ENCODE measurements around the gene C2orf78.
"Not testable (repeated sequence)": the region's sequence is repeated elsewhere in the genome, so short reads cannot be mapped to it uniquely, and the experiment has no call there.

C2orf78 gene

GRCh38 chr2:73779467-73780236 is 4.3 kb upstream of the C2orf78 start, which contains the start of gene DUSP11:
Gene DUSP11 (minus strand): TSS chr2:73780103. CDS start chr2:73779974, 129 bp downstream.
- in situ Hi-C loops (cut with HindIII; ENCODE audit: low sequenced_read_pairs): no loop called here

- in situ Hi-C loops (cut with HindIII; ENCODE audit: low sequenced_read_pairs): no loop called here
Measured at GRCh38 chr2:73780237-73780582, 3.8 kb upstream of the C2orf78 start.

DNA sequence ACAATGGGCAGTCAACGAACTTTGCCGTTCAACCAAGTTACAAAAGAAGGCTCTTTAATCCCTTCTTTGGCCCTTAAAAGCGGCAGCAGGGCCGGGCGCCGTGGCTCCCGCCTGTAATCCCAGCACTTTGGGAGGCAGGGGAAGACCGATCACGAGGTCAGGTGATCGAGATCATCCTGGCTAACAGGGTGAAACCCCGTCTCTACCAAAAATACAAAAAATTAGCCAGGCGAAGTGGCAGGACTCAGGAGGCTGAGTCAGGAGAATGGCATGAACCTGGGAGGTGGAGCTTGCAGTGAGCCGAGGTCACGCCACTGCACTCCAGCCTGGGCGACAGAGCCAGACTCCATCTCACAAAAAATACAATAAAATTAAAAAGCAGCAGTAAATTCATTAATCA is 581 bp upstream of the C2orf78 start:
- in situ Hi-C loops (cut with HindIII; ENCODE audit: low sequenced_read_pairs): not testable (repeated sequence)

DNA sequence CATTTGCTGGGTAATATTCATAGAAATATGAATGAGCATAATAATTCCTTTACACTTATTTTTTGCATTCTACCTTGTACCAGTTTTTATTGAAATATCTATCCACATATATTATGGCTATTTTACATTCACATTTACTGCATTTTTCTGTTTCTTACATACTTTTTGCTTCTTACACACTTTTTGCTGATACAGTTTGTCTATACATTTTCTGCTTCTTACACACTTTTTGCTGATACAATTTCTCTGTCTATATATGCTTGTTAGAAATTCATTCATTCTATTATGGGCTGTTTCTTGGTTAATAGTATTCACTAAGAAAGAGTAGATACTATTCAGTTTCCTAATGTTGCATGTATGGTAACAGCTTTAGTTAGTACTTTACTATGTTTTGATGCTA is 27.9 kb downstream of the C2orf78 start:
- in situ Hi-C loops (cut with HindIII; ENCODE audit: low sequenced_read_pairs): no loop called here

DNA sequence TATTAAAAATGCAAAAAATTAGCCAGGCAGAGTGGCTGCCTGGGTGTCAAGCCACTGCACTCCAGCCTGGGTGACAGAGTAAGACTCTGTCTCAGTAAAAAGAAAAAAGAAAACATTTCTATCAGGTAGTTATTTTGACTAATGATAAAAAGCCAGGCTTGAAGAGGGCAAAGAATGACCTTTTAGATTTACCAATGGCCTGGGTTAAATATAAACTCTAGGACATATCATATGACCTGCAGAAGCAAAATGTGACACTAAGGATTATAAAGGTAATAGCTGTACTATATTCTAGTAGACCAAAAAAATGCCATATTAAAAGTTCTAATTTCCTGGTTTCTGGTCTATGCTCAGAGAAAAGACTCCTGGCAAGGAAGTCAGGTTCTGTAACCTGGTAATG is 28.7 kb downstream of the C2orf78 start:
- in situ Hi-C loops (cut with HindIII; ENCODE audit: low sequenced_read_pairs): no loop called here

- in situ Hi-C loops (cut with HindIII; ENCODE audit: low sequenced_read_pairs): no loop called here
Measured at GRCh38 chr2:73818296-73818695, 34.3 kb downstream of the C2orf78 start.

GRCh38 chr2:73821227-73821626 is 37.2 kb downstream of the C2orf78 start:
- in situ Hi-C loops (cut with HindIII; ENCODE audit: low sequenced_read_pairs): no loop called here

GRCh38 chr2:73821669-73822068 is 37.7 kb downstream of the C2orf78 start:
- in situ Hi-C loops (cut with HindIII; ENCODE audit: low sequenced_read_pairs): no loop called here

DNA sequence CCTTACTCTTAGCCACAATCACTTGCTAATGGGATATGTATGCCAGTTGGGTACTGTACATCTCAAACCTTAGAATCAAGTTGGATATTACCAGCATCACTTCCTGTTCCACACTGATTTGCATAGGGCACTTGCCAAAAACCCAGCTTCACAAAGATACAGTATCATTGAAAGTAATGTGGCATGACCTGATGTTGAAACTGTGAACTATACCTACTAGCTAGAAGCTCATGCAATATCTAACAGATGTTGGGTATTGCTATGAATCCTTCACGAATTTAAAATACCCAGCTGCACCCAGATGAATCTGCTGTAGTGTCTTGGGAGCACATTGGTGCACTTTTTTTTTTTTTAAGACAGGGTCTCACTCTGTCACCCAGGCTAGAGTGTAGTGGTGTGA is 38.3 kb downstream of the C2orf78 start:
- in situ Hi-C loops (cut with HindIII; ENCODE audit: low sequenced_read_pairs): no loop called here

DNA sequence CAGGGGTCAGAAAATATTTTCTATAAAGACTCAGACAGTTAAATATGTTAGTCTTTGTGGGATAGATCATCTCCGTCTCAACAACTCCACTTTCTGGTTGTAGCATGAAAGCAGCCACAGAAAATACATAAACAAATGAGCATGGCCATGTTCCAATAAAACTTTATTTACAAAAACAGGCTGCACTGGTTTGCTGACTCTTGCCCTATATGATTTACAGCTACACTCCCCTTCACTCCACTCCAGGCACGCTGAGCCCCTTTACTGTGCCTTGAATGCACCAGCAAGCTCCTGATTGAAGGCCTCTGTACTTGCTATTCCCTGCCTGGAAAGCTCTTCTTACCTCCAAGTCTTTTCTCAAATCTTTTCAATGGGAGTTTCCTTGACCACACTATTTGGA is 39.0 kb downstream of the C2orf78 start:
- in situ Hi-C loops (cut with HindIII; ENCODE audit: low sequenced_read_pairs): no loop called here

DNA sequence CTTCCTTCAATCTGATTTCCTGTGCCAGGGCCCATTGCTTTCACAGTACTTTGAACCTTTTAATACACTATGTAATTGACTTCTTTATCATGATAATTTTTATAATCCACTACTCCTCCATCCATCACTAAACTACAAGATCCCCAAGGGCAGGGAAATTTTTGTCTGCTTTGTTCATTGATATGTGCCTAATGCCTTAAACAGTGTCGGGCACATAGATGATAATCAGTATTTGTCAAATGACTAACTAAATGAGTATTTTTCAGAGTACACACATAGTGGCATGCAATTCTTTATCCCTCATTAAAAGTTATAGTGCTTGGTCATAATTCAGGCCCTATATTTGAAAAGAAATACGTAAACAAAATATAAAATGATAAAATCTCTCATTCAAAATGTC is 39.4 kb downstream of the C2orf78 start:
- in situ Hi-C loops (cut with HindIII; ENCODE audit: low sequenced_read_pairs): no loop called here

DNA sequence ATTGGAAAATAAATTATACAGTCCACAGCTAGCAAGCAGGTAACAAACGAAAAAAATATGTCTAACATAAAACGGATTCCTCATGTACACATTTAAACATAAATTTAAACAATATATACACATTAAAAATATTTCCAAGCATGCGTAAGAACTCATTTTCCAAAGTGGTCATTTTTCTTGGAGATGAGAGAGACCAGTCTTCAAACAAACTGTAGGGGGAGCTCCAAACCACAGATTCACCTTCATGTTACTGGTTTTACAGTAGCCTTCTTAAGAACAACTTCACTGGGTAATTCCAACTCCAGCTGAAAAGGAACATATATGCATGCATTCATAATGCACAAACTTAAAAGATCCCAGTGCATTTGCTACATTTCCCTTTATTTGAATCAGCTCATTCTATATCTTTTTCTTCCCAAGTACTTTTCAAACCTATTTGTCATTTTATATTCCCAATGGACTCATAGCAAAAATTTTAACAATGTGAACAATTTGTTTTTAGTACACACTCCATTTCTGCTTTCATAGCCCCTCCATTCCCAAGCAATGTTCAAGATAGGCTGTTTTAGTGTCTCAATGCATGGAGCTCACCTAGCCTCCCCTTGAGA is 40.0 kb downstream of the C2orf78 start:
- in situ Hi-C loops (cut with HindIII; ENCODE audit: low sequenced_read_pairs): no loop called here

DNA sequence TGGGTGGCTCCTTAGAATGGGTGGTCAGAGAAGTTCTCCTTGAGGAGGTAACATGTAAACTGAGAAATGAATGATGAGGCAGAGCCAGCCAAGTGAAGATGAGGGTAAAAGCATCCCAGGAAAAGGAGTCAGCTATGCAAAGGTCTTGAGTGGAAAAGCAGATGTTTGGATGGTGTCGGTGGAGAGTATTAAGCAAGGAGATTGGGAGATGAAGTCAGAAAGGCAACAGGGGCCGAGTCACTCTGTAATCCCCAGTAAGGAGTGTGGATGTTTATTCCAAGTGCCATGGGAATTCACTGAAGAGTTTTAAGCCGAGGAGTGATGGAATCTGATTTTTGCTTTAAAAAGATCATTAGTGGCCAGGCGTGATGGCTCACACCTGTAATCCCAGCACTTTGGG is 41.4 kb downstream of the C2orf78 start:
- in situ Hi-C loops (cut with HindIII; ENCODE audit: low sequenced_read_pairs): no loop called here

DNA sequence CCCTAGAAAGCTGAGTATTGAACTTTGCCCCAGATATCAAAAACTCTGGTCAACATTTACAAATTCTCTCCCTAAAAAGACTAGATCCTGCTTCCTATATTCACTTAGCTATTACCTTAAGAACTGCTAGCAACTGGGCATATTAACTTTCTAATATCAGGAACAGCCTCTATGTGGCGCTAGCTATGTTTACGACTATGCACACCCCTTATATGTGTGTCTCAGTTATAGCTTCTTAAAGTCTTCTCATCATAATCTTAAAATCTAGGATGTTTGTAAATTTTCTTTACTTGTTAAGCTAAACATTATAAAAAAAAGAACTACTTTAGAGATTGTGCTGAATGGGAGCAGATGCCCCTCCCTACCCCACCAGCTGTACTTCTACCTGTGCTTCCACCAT is 43.0 kb downstream of the C2orf78 start:
- in situ Hi-C loops (cut with HindIII; ENCODE audit: low sequenced_read_pairs): no loop called here

- in situ Hi-C loops (cut with HindIII; ENCODE audit: low sequenced_read_pairs): no loop called here
Measured at GRCh38 chr2:73827660-73828388, 43.8 kb downstream of the C2orf78 start.

GRCh38 chr2:73828389-73828817 is 44.4 kb downstream of the C2orf78 start:
- in situ Hi-C loops (cut with HindIII; ENCODE audit: low sequenced_read_pairs): no loop called here

DNA sequence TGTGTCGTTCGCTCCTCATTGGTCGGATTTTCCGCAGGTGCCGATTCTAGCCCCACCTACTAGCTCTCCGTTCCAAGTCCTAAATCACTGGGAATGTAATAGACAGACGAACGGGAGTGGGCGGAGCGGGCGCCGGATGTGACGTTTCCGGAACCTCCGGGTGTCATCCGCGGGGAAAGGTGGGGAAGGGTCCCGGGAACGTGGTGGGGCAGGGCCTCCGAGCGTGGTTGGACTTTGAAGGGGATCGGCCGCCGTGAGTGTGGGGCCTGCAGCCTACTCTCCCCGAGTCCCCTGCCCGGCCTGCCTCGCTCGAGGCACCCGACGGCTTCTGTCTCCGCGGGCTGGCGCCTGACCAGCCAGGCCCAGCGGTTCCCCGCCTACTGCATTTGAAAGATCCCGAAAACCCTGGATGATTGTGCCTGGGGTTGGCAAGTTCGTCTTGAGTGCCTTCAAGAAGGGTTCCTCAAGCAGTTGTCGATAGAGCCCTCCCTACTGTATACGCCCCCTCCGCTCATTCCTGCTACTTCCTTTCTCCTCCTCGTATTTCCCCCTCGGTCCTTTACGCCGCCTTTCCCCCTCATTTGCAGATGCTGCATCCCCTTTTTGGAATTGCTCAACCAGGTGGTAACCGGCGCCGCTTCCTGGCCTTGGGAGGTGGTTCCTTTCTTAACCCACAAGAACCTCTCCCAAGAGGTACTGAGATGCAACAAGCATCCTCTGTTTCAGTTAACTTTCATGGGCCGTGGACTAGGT is 45.0 kb downstream of the C2orf78 start, which contains the start of gene STAMBP:
TSS of gene STAMBP (plus strand) at position 144 of the 753 bp plus-strand sequence. CDS start 1,896 bp downstream, outside the sequence.
- in situ Hi-C loops (cut with HindIII; ENCODE audit: low sequenced_read_pairs): no loop called here

- in situ Hi-C loops (cut with HindIII; ENCODE audit: low sequenced_read_pairs): no loop called here
Measured at GRCh38 chr2:73830871-73831401, 47.0 kb downstream of the C2orf78 start.

GRCh38 chr2:73832930-73833329 is 48.9 kb downstream of the C2orf78 start:
- in situ Hi-C loops (cut with HindIII; ENCODE audit: low sequenced_read_pairs): no loop called here

- in situ Hi-C loops (cut with HindIII; ENCODE audit: low sequenced_read_pairs): no loop called here
Measured at GRCh38 chr2:73836141-73836943, 52.4 kb downstream of the C2orf78 start.

Measured in endothelial cell of hepatic sinusoid (primary cell).